ENCODE data around the gene RCHY1.

RCHY1 gene

DNA sequence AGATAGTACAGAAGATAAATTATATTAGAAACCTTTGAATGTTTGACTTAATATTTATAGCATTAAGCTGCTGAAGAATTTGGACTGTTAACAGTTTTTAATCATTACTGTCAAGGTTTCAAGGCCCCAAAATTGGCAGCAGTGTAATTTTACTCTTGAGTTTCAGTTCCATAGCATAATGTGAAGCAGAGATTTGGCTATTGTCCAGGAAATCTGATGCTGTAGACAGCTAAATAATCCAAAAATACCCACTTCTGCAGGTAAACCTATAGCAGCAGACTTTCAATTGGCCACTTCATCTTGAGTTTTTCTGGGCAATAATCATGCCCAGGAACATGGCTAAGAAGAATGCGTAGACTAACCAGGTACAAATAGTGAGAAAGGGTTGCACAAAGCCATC lies 85.0 kb downstream of the RCHY1 start:
- DNase-seq = no peak

All from right kidney (tissue), 1 donor.